OCI-LY3 (cell line): ENCODE data around the gene LHX1.
A peak's percentile ranks its signal among the peaks of the same experiment; 100 is the strongest.

Experiments
- H2AFZ ChIP-seq: fragments of 200-600, 300-600 bp; shearing (Covaris generic); 2 replicates; pipeline ENCODE4 v1.6.0; 2014; ENCODE audit warnings: antibody characterized with exemption, low read depth, low read length
- H3K27ac ChIP-seq: fragments of 200-600, 300-600 bp; sonication (generic); 2 replicates; pipeline ENCODE4 v1.5.1; 2014; ENCODE audit warnings: mild to moderate bottlenecking, low read length, moderate library complexity, mixed read lengths
- H3K27me3 ChIP-seq: fragments of 200-600, 300-600 bp; sonication (generic); 2 replicates; pipeline ENCODE4 v1.6.1; 2014; ENCODE audit warnings: low read depth, low read length, mixed read lengths
- H3K36me3 ChIP-seq: fragments of 200-600, 300-600 bp; sonication (generic); replicated peaks from 2 replicates; pipeline ENCODE3; 2014; ENCODE audit warnings: low read depth, low read length, mixed read lengths
- H3K4me1 ChIP-seq: fragments of 300-600, 200-600 bp; sonication (generic); 2 replicates; pipeline ENCODE4 v1.6.1; 2014; ENCODE audit warnings: low read length, mixed read lengths
- H3K4me2 ChIP-seq: fragments of 200-600, 300-600 bp; sonication (generic); 2 replicates; pipeline ENCODE4 v1.6.1; 2014; ENCODE audit warnings: low read length, mixed read lengths
- H3K4me3 ChIP-seq: fragments of 300-600, 200-600 bp; sonication (generic); 2 replicates; pipeline ENCODE4 v1.5.1; 2014; ENCODE audit warnings: antibody characterized with exemption, mild to moderate bottlenecking, low read length, moderate library complexity
- H3K79me2 ChIP-seq: fragments of 300-600, 200-600 bp; shearing (Covaris generic); 2 replicates; pipeline ENCODE4 v1.6.1; 2014; ENCODE audit warnings: mild to moderate bottlenecking, low read length, mixed read lengths
- H3K9ac ChIP-seq: fragments of 300-600, 200-600 bp; shearing (Covaris generic); 2 replicates; pipeline ENCODE4 v1.6.0; 2014; ENCODE audit warnings: mild to moderate bottlenecking, low read length, moderate library complexity
- H3K9me3 ChIP-seq: fragments of 200-600, 300-600 bp; shearing (Covaris generic); 2 replicates; pipeline ENCODE4 v1.6.1; 2014; ENCODE audit warnings: low read length, mixed read lengths; ENCODE audit not compliant: insufficient read depth
- H4K20me1 ChIP-seq: fragments of 200-600, 300-600 bp; sonication (generic); 2 replicates; pipeline ENCODE4 v1.6.1; 2016; ENCODE audit warnings: low read length, mixed read lengths; ENCODE audit not compliant: insufficient read depth
- CTCF ChIP-seq: fragments of 200-600, 300-600 bp; sonication (generic); IDR thresholded peaks from 2 replicates; pipeline ENCODE4 v1.5.1; 2014; ENCODE audit warnings: antibody characterized with exemption, low read length, low read depth
- EZH2phosphoT487 ChIP-seq: fragments of 200-600 bp; shearing (Covaris generic); IDR thresholded peaks from 2 replicates; pipeline ENCODE4 v1.6.1; 2018; ENCODE audit warnings: antibody characterized with exemption, mixed run types, low read depth

LHX1 gene

GRCh38 chr17:36928471-36929345, 8.6 kb upstream of the LHX1 start:
- TF ChIP-seq EZH2phosphoT487 (no peak), CTCF (no peak)
- Histone ChIP-seq H3K36me3 (no peaks in the 10 kb centered on the region), H3K4me3 (peak overlapping the region; percentile 67), H4K20me1 (no peaks in the 10 kb centered on the region), H3K79me2 (no peaks in the 10 kb centered on the region), H3K9ac (peak overlapping the region; percentile 50; the same call in 1 of the 2 replicates), H3K9me3 (no peaks in the 10 kb centered on the region), H2AFZ (peak overlapping the region; percentile 87), H3K27ac (peak overlapping the region; percentile 43), H3K4me2 (peak overlapping the region; percentile 66), H3K4me1 (peaks cover 27% of the 10 kb centered on the region), H3K27me3 (no peaks in the 10 kb centered on the region)

DNA sequence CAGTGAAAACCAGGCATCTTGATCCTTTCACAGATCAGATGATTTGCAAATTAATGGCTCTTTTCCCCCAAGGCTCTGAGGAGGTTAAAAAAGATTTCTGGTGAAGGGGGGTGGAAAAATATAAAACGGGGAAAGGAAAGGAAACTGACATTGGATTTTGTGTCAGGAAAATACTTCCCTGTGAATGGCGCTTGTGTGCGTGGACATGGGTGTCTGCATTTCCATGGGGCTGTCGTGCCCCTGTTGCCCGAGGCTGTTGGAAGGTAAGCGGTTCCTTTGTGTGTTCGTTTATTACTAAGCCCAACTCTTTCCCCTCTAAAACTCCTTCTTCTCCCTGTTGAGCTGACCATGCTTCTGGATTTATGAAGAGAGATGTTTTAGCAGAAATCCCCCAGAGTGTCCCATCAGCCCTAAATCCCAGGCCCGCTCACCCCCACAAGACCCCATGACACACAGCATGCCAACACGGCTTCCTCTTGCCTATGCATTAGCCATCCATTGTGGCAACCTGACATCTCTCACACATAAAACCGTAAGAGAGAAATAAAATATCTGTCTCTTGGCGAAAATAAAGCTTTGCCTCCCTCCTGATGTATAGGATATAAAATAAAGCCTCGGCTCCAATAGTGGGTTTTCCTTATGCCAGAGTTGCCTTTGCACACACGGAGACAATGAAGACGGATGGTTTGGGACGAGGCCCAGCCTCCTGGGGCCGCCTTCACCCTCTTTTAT, 7.3 kb upstream of the LHX1 start:
- no peak overlapping the region for H3K4me3 ChIP-seq
- H4K20me1 ChIP-seq: no peaks in the 10 kb centered on the region
- H3K4me1 ChIP-seq: peaks cover 27% of the 10 kb centered on the region
- H3K4me2 ChIP-seq: no peak overlapping the region
- H3K9ac ChIP-seq: no peak overlapping the region
- no peaks in the 10 kb centered on the region for H3K79me2 ChIP-seq
- H3K27ac ChIP-seq: no peak overlapping the region
- no peaks in the 10 kb centered on the region for H3K36me3 ChIP-seq
- no peaks in the 10 kb centered on the region for H3K27me3 ChIP-seq
- TF ChIP-seq CTCF (no peak), EZH2phosphoT487 (no peak)
- no peaks in the 10 kb centered on the region for H3K9me3 ChIP-seq
- no peak overlapping the region for H2AFZ ChIP-seq

- Histone ChIP-seq H3K27me3 (no peaks in the 10 kb centered on the region), H3K79me2 (no peaks in the 10 kb centered on the region), H3K9me3 (no peaks in the 10 kb centered on the region)
Measured at GRCh38 chr17:36930583-36930900, 6.7 kb upstream of the LHX1 start.

More at GRCh38 chr17:36930583-36930900, 6.7 kb upstream of the LHX1 start:
- no peaks in the 10 kb centered on the region for H3K36me3 ChIP-seq
- TF ChIP-seq CTCF (no peak), EZH2phosphoT487 (no peak)
- no peak overlapping the region for H3K27ac ChIP-seq
- no peak overlapping the region for H3K4me3 ChIP-seq
- no peaks in the 10 kb centered on the region for H4K20me1 ChIP-seq
- no peak overlapping the region for H3K9ac ChIP-seq
- no peak overlapping the region for H3K4me2 ChIP-seq
- no peak overlapping the region for H2AFZ ChIP-seq
- peaks cover 27% of the 10 kb centered on the region for H3K4me1 ChIP-seq
